GM21737 (cell line): Measurements from ENCODE around the gene TIGD4.
A peak's percentile ranks its signal among the peaks of the same experiment; 100 is the strongest.

Experiments
- ATAC-seq: cut with Tn5 transposase; IDR thresholded peaks from one replicate; pipeline ENCODE4 v1.9.1; 2021; ENCODE audit warnings: mild to moderate bottlenecking, moderate library complexity; ENCODE audit not compliant: unreplicated experiment

TIGD4 gene

DNA sequence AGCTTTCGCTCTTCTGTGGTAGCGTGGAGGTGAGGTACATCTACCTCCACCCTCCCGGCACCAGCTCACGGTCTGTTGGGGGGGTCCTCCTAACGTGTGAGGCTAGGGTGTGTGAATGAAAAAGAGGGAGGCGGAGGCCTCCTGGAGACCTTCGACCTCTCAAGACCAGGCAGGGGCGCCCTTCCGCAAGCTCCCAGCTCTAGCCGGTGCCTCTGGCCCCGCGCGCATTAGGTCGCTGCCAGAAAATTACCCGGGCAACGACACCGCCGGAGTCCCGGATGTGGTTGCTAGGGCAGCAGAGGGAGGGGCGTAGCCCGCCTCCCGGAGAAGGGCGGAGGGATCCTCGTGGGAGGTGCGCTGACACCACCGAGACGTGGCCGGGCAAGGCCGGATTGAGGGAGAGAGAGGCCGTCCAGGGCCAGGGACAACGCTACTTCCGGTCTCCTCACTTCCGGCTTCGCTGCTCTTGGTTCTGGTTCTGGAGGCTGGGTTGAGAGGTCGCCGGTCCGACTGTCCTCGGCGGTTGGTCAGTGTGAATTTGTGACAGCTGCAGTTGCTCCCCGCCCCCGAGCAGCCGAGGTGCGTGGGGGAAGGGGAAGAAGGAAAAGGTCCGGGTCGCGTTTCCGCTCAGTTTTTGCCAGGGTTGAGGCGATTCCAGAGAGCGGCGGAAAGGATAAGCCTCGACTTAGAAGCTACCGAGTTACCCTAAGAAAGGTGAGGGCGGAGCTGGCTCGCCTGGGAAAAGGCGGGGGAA is at the start of gene TIGD4, which contains the start of gene ARFIP1:
TSS of gene TIGD4 (minus strand) at position 218 of the 754 bp plus-strand sequence. CDS start 8,726 bp downstream, outside the sequence.
TSS of gene ARFIP1 (plus strand) at position 442 of the 754 bp plus-strand sequence. CDS start 49,680 bp downstream, outside the sequence.
- peak; percentile 92 for ATAC-seq

DNA sequence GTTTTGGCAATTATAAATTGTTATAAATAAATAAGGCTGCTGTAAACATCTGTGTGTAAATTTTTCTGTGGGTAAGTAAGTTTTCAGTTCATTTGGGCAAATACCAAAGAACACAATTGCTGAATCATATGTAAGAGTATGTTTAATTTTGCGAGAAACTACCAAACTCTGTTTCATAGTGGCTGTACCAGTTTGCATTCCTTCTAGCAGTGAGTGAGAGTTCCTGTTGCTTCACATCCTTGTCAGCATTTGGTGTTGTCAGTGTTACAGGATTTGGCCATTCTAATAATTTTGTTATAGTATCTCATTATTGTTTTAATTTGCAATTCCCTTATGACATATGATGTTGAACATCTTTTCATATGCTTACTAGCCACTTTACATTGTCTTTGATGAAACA is 48.6 kb upstream of the TIGD4 start:
- ATAC-seq: no peak

DNA sequence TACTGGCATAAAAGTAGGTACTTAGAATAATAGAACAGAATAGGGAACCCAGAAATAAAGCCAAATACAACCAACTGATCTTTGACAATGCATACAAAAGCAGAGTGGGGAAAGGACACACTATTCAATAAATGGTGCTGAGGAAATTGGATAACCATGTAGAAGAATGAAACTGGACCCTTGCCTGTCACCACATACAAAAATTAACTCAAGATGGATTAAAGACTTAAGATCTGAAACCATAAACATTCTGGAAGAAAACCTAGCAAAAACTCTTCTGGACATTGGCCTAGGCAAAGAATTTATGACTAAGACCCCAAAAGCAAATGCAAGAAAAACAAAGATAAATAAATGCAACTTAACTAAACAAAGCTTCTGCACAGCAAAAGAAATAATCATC is 45.8 kb upstream of the TIGD4 start:
- no peak for ATAC-seq

DNA sequence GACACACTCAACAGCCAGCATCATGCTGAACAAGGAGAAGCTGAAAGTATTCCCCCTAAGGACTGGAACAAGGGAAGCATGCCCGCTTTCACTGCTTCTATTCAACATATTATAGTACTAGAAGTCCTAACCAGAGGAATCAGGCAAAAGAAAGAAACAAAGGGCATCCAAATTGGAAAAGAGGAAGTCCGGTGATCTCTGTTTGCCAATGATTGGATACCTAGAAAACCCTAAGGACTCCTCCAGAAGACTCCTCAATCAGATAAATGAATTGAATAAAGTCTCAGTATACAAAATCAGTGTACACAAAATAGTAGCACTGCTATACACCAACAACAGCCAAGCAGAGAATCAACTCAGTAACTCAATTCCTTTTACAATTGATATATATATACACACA is 45.0 kb upstream of the TIGD4 start:
- no peak for ATAC-seq

DNA sequence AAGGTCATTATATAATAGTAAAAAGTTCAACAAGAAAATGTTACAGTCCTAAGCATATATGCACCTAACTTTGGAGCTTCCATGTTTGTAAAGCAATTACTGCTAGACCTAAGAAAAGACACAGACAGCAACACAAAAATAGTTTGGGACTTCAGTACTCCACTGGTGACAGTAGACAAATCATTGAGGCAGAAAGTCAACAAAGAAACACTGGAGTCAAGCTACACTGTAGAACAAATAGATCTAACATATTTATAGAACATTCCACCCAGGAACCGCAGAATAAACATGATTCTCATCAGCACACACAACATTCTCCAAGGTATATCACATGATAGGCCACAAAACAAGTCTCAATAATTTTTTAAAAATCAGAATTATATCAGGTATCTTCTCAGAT is 42.8 kb upstream of the TIGD4 start:
- ATAC-seq: no peak

DNA sequence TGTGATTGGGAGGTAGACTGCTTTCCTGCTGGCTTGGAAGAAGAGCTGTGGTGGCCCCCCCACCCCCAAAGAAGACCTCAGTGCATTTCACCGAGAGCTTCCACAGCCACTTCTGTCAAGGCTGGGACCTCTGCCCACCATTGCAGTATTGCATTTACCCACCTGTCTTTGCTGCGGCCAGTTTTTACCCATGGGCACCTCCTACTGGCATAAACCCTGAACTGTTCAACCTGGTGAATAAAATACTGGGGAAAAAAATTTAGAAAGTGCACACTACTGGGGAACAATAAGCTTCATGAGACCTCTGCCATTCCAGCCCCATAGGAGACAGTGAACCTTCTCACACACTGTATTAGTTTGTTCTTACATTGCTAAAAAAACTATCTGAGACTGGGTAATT is 40.5 kb upstream of the TIGD4 start:
- no peak for ATAC-seq

DNA sequence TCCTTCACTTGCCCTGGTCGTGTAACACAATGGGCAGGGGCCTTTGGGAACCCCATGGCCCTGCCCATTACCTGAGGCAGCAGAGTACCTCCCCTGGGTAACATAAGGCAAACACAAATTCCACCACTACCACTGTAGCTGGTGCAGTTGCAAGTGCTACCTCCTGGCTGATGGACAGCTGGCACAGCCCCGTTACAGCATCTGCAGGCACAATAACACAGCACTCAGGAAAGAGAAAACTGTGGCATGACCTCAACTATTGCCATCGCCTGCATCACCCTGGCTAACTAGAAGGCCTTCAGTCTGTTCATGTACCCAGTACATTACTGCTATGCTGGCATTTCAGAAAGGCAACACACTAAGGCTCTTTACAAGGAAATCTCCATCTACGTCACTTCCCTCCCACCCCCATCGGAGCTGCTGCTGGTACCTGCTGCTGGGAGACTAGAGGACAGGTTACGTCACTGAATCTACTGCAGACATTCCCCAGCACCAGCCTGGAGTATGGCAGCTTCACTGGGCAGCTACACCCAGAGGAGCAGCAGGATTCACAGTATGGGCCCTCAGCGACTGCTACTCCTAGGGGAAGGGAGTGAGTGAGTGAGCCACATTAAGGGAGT is 39.6 kb upstream of the TIGD4 start:
- no peak for ATAC-seq

DNA sequence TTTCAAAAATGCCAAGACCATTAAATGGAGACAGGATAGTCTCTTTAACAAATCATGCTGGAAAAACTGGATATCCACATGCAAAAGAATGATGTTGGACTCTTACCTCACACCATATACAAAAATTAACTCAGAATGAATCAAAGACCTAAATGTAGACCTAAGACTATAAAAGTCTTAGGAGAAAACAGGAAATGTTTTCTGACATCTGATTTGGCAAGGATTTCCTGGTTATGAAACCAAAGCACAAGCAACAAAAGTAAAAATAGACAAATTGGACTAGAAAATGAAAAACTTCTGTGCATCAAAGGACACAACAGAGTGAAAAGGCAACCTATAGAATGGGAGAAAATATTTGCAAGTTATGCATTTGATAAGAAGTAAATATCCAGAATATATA is 37.8 kb upstream of the TIGD4 start:
- no peak for ATAC-seq

DNA sequence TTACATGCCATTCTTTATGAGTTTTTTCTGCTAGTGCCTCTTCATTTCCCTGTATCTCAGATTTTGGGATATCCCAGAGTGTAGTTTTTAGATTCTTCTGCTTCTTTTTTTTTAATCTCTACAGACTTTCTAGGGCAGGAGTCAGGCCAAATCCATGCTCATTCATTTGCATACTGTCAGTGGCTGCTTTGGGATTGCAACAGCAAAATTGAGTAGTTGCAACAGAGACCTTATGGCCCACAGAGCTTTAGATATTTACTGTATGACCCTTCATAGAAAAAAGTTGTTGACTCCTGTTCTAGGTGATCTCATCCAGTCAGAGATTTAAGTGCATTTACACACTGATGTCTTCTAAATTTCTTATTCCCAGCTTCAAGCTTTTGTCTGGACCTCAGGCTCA is 35.5 kb upstream of the TIGD4 start:
- no peak for ATAC-seq

DNA sequence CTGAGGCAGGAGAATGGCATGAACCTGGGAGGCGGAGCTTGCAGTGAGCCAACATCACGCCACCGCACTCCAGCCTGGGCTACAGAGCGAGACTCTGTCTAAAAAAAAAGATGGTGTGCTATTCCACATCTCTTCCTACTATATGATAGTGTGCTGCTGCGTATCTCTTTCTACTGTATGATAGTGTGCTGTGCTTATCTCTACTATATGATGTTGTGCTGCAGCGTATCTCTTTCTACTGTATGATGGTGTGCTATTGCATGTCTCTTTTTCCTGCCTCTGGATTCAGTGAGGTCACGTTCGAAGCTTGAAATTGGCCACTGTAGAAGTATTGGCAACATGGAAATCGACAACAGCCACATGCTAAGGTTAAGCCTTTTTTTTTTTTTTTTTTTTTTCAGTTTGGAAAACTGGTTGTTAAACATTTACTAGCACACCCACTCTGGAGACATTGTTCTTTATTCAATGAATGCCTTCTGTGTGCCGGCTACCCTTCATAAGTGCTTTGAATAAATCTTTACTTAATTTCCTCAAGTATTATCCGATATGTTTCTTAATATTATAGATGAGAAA is 31.3 kb upstream of the TIGD4 start:
- ATAC-seq: no peak

DNA sequence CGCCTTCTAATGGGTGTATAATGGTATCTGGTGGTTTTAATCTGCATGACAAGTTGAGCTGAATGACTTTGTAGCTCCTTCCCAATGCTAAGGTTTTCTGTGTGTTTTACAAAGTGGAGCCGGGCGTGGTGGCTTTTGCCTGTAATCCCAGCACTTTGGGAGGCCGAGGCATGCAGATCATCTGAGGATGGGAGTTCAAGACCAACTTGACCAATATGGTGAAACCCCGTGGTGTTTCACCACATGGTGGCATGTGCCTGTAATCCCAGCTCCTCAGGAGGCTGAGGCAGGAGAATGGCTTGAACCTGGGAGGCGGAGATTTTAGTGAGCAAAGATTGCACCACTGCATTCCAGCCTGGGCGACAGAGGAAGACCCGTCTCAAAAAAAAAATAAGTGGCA is 29.1 kb upstream of the TIGD4 start:
- no peak for ATAC-seq

DNA sequence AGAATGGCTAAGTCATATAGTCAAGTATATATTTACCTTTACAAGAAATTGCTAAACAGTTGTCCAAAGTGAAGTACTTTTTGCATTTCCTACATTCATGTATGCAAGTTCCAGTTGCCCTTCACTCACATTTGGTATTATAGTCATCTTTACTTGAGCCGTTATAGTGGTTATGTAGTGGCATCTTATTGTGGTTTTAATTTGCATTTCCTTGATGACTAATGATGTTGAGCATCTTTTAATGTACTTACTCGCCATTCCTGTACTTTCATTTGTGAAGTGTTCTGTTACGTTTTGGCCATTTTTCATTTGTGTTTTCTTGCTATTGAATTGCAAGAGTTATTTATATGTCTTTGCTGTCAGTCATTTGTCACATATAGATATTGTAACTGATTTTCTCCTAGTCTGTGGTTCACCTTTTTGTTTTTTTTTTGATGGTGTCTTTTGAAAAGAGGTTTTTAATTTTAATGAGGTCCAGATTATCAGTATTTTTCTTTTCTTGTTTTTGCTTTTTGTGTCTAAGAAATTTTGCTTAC is 27.8 kb upstream of the TIGD4 start:
- no peak for ATAC-seq

DNA sequence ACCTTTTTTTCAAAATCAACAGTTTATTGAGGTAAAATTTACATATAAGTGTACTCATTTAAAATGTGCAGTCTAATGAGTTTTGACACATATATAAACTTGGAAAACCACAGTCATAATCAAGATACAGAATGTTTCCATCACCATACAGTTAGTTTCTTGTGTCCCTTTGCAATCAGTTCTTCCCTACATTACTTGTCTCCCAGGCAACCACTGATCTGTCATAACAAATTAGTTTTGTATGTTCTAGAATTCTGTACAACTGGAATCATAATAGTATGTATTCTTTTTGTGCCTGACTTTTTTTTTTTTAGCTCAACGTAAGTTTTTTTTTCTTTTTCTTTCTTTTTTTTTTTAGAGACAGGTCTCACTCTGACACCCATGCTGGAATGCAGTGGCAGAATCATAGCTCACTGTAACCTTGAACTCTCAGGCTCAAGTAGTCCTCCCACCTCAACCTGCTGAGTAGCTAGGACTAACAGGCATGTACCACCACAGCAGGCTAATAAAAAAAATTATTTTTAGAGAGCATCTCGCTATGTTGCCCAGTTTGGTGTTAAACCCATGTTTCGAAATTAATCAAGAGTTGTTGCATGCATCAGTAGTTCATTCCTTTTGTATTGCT is 27.1 kb upstream of the TIGD4 start:
- ATAC-seq: no peak

DNA sequence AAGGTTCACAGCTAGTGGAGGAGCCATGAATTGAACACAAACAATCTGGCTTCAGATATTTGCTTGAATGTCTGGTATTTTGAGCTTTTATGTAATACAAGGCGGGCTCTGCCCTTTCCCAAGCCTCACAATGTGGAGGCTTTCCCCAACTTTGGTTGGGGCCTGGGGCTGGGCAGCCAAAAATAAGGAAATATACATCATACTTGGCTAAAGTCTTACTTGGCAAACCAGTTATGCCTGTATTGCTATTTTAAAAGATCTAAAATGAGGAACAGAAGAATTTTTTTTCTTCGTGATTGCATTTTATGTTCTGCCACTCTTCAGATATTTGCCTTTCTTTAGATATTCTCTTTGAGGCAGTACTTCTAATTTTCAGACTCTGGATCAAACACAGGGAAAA is 26.3 kb upstream of the TIGD4 start:
- ATAC-seq: no peak

DNA sequence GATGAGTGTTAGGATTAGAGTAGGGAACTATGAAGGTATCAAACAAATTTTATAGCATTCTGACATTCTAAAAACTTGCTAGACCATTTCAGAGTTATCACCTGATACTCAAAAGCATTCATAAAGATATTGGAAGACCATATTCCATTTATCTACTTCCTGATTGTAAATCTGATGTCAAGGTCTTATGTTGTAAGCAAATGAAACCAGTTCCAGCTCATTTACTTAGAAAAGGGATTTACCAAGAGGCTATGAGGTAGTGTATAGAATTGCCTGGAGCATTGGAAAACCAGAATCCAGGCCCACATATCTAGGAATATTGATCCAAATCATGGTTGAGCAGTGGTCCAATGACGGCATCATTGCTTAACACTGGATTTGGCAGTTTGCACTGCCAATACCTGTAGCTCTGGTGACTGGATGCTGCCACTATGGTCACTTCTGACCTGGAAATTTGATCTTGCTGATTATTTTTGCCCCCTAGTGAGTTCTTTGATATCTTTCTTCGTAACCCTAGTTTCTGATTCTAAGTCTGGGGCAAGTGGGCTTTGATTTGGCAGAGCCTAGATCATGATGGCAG is 25.6 kb upstream of the TIGD4 start:
- no peak for ATAC-seq

DNA sequence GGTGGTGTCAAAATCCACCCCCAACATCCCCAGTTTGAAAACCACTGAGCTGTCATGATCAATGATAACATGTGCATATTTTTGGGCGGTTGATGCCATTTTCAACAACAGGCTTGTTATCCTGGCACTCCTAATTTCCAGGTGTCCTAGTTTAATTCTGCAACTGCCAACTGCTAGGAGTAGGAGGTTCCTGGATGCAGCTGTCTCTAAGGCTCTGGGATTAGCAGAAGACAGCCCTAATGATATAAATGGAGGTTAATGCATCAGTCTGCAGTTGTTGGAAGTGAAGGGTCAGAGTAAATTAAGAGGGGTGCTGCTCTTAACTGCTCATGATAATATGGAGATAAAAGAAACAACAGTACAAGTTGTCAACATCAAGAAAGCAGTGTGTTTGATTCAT is 24.0 kb upstream of the TIGD4 start:
- ATAC-seq: no peak

DNA sequence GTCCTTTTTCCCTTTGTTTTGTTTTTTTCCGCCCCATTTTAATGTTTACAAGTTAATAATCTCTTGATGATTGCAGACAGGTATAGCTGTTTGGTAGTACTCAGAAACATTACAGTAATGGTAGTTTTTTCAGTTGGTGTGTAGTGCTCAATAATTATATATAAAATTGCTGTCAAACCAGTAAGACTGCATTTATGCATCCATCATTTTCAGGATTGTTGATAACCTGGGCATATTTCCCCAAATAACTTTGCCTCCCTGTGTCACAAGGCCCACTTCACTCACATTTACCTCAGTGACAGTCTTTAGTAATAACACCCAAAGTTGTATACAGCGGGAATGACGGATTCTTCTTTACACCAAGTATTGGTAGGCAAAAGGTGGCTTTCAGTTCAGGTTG is 16.4 kb upstream of the TIGD4 start:
- ATAC-seq: no peak

DNA sequence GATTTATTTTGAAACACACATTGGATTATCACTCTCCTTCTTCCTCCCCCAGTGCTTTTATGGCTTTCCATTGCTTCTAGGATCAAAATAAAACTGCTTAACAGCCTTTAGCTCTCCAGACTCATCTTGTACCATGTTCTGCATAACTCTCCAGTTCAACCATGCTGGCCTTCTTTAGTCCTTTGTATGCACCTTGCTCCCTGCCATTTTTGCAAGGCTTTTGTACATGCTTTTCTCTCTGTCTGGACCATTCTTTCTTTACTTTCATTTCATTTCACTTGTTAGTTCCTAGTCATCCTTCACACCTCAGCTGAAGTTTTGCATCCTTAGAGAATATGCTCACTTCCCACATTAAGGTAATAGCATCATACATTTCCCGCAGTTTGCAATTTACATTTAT is 7.1 kb upstream of the TIGD4 start:
- ATAC-seq: no peak

DNA sequence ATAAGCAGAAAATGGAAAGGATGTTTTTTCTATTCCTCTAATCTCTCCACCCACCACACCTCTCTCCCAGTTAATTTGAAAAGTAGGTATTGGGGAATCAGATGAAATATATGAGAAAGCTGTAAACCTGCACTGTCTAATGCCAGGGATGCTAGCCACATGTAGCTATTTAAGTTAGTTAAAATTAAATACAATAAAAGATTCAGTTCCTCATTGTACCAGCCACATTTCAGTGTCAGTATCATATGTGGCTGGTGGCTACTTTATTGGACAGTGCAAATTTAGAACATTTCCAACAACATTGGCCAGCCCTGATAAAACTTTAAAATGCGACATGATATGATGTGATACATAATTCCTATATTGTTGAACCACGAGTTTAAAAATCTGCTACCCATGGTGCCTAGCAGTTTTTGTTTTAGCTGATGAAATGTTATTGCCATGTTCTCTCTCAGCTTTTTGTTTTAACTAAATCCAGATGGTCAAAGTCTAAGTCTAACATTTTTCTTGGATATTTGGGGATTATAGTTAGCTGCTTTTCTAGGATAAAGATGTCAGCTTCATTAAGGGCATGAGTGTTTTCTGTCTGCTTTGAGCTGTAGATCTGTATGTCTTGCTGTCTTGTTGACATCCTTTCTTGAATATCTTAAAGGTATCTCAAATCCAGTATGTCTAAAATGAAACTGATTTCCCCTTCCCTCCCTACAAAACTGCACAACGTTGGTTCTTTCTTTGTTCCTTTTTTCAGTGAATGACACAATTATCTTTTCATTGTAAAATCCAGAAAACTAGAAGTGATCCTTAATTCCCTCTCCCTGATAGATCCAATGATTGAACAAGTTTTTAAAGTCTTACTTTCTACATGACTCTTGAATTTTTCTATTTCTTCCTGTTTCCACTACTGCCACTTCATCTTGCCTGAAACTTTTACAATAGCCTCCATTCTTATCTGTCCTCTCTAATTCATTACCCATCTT is 6.4 kb upstream of the TIGD4 start:
- ATAC-seq: no peak
